ENCODE results near the gene RUFY2.
A peak's percentile ranks its signal among the peaks of the same experiment; 100 is the strongest.

RUFY2 gene

GRCh38 chr10:68345621-68346020 is 61.5 kb downstream of the RUFY2 start:
- Histone ChIP-seq H3K36me3 (replicated peaks; ENCODE audit: low read depth, low read length) (peaks cover 31% of the 10 kb centered on the region), H3K4me2 (ENCODE audit: low read length) (no peak overlapping the region), H3K9ac (ENCODE audit: low read length) (no peak overlapping the region), H3K27ac (ENCODE audit: low read length) (no peak overlapping the region), H3K27me3 (ENCODE audit: low read depth, low read length) (no peaks in the 10 kb centered on the region), H3K79me2 (ENCODE audit: low read length) (peaks cover 20% of the 10 kb centered on the region), H3K4me1 (ENCODE audit: low read length) (no peaks in the 10 kb centered on the region), H3K9me3 (ENCODE audit: insufficient read depth, low read length) (no peaks in the 10 kb centered on the region), H3K4me3 (ENCODE audit: low read length) (no peak overlapping the region), H2AFZ (ENCODE audit: low read depth, low read length) (no peak overlapping the region), H4K20me1 (ENCODE audit: insufficient read depth, low read length) (0 out of 2 replicates have a peak, but pooled peaks cover 3% of the 10 kb centered on the region)
- TF ChIP-seq CTCF (IDR thresholded peaks at IDR 0.05; ENCODE audit: low read depth, low read length) (no peak), EZH2phosphoT487 (IDR thresholded peaks at IDR 0.05; ENCODE audit: low read depth) (no peak)

GRCh38 chr10:68342909-68343516 is 64.1 kb downstream of the RUFY2 start:
- TF ChIP-seq CTCF (IDR thresholded peaks at IDR 0.05; ENCODE audit: low read depth, low read length) (no peak), EZH2phosphoT487 (IDR thresholded peaks at IDR 0.05; ENCODE audit: low read depth) (no peak)
- Histone ChIP-seq H3K36me3 (replicated peaks; ENCODE audit: low read depth, low read length) (peaks cover 48% of the 10 kb centered on the region), H3K27ac (ENCODE audit: low read length) (no peak overlapping the region), H3K4me3 (ENCODE audit: low read length) (no peak overlapping the region), H3K4me1 (ENCODE audit: low read length) (no peaks in the 10 kb centered on the region), H3K4me2 (ENCODE audit: low read length) (no peak overlapping the region), H3K79me2 (ENCODE audit: low read length) (peaks cover 46% of the 10 kb centered on the region), H3K9me3 (ENCODE audit: insufficient read depth, low read length) (no peaks in the 10 kb centered on the region), H3K27me3 (ENCODE audit: low read depth, low read length) (no peaks in the 10 kb centered on the region), H3K9ac (ENCODE audit: low read length) (no peak overlapping the region), H2AFZ (ENCODE audit: low read depth, low read length) (no peak overlapping the region), H4K20me1 (ENCODE audit: insufficient read depth, low read length) (peaks cover 12% of the 10 kb centered on the region; the same call in 1 of the 2 replicates)

- no peak for TF ChIP-seq EZH2phosphoT487 (IDR thresholded peaks at IDR 0.05; ENCODE audit: low read depth)
- no peak for TF ChIP-seq CTCF (IDR thresholded peaks at IDR 0.05; ENCODE audit: low read depth, low read length)
- Histone ChIP-seq H3K27me3 (ENCODE audit: low read depth, low read length) (no peaks in the 10 kb centered on the region), H3K4me2 (ENCODE audit: low read length) (no peak overlapping the region), H3K4me1 (ENCODE audit: low read length) (peaks cover 16% of the 10 kb centered on the region), H4K20me1 (ENCODE audit: insufficient read depth, low read length) (peaks cover 37% of the 10 kb centered on the region), H3K36me3 (replicated peaks; ENCODE audit: low read depth, low read length) (peaks cover 52% of the 10 kb centered on the region), H3K4me3 (ENCODE audit: low read length) (no peak overlapping the region), H3K79me2 (ENCODE audit: low read length) (peaks cover 71% of the 10 kb centered on the region), H3K9ac (ENCODE audit: low read length) (no peak overlapping the region), H3K27ac (ENCODE audit: low read length) (no peak overlapping the region), H3K9me3 (ENCODE audit: insufficient read depth, low read length) (no peaks in the 10 kb centered on the region), H2AFZ (ENCODE audit: low read depth, low read length) (no peak overlapping the region)
These were observed 66.6 kb downstream of the RUFY2 start for GRCh38 chr10:68340358-68341080.

- H3K79me2 ChIP-seq (ENCODE audit: low read length): peaks cover 99% of the 10 kb centered on the region
- no peaks in the 10 kb centered on the region for H3K9me3 ChIP-seq (ENCODE audit: insufficient read depth, low read length)
- peak overlapping the region; percentile 37; the same call in 1 of the 2 replicates for H3K4me3 ChIP-seq (ENCODE audit: low read length)
- TF ChIP-seq CTCF (IDR thresholded peaks at IDR 0.05; ENCODE audit: low read depth, low read length) (no peak), EZH2phosphoT487 (IDR thresholded peaks at IDR 0.05; ENCODE audit: low read depth) (no peak)
- H3K27ac ChIP-seq (ENCODE audit: low read length): no peak overlapping the region
- H3K27me3 ChIP-seq (ENCODE audit: low read depth, low read length): no peaks in the 10 kb centered on the region
- H3K4me2 ChIP-seq (ENCODE audit: low read length): peak overlapping the region; percentile 85
- no peak overlapping the region for H3K9ac ChIP-seq (ENCODE audit: low read length)
- H3K4me1 ChIP-seq (ENCODE audit: low read length): peaks cover 29% of the 10 kb centered on the region
- H2AFZ ChIP-seq (ENCODE audit: low read depth, low read length): no peak overlapping the region
- H4K20me1 ChIP-seq (ENCODE audit: insufficient read depth, low read length): peaks cover 64% of the 10 kb centered on the region
- peaks cover 43% of the 10 kb centered on the region for H3K36me3 ChIP-seq (replicated peaks; ENCODE audit: low read depth, low read length)
These were observed 70.2 kb downstream of the RUFY2 start for GRCh38 chr10:68336754-68337351.
